Vagina (tissue), 2 donors: ENCODE results near the gene PRXL2B. TPM values are rescaled to one million over a fixed set of nuclear protein-coding genes. Genes with fewer than 3 reads are reported as not detected.

Source experiments
- DNase-seq, 2 donors: peaks; one replicate each; pipeline ENCODE4 v3.0.0-alpha.2; 2017; ENCODE audit errors: extremely low spot score in 2 of 2
- H3K27ac ChIP-seq: fragments of 200-600 bp; sonication (generic); one replicate; pipeline ENCODE4 v1.5.1; 2019
- H3K27me3 ChIP-seq: fragments of 200-600 bp; sonication (generic); one replicate; pipeline ENCODE4 v1.5.1; 2019
- H3K36me3 ChIP-seq, 2 donors: fragments of 200-600 bp; sonication (generic); one replicate each; pipeline ENCODE4 v1.5.1; 2017 to 2019
- H3K4me1 ChIP-seq: fragments of 200-600 bp; sonication (generic); one replicate; pipeline ENCODE4 v1.5.1; 2019
- H3K4me3 ChIP-seq, 2 donors: fragments of 200-600 bp; sonication (generic); 1 replicate in 1 of 2; 2 replicates in 1 of 2; pipeline ENCODE4 v1.5.1; 2016 to 2019
- H3K9me3 ChIP-seq: fragments of 200-600 bp; sonication (generic); one replicate; pipeline ENCODE4 v1.5.1; 2019
- POLR2A ChIP-seq, 2 donors: fragments of 450-650 bp; IDR thresholded peaks; one replicate each; pipeline ENCODE4 v1.6.1; 2017; ENCODE audit warnings: antibody characterized with exemption in 2 of 2, mild to moderate bottlenecking in 2 of 2, moderate library complexity in 2 of 2
- POLR2AphosphoS5 ChIP-seq, 2 donors: sonication (generic); formaldehyde crosslinking; IDR thresholded peaks; one replicate each; pipeline ENCODE4 v1.9.0; 2017; ENCODE audit warnings: antibody characterized with exemption in 2 of 2, mild to moderate bottlenecking in 2 of 2, low read depth in 1 of 2; ENCODE audit not compliant: insufficient read depth in 1 of 2
- intact Hi-C: fragments of 100-400 bp; cut with DNase I; formaldehyde crosslinking; loops from one replicate; pipeline ENCODE4 v1.15.1; 2023
- total RNA-seq: library from RNA; depleted of rRNA; stranded (reverse); fragments of >200 nt; gene quantifications from one replicate; pipeline ENCODE4 v1.2.3, GENCODE V29; 2016
- TF ChIP-seq, protein P1 (sequence below), 3 experiments: fragments of 450-650 bp in 2 of 3; fragments of 200-600 bp in 1 of 3; sonication (generic) in 1 of 3; IDR thresholded peaks; one replicate each; pipeline ENCODE4 v1.5.1; 2017 to 2019; ENCODE audit warnings: antibody characterized with exemption in 3 of 3, mild to moderate bottlenecking in 2 of 3, moderate library complexity in 2 of 3

Gene PRXL2B
- total RNA-seq, 1 donor from 2014 or later = 16.2 TPM

DNA sequence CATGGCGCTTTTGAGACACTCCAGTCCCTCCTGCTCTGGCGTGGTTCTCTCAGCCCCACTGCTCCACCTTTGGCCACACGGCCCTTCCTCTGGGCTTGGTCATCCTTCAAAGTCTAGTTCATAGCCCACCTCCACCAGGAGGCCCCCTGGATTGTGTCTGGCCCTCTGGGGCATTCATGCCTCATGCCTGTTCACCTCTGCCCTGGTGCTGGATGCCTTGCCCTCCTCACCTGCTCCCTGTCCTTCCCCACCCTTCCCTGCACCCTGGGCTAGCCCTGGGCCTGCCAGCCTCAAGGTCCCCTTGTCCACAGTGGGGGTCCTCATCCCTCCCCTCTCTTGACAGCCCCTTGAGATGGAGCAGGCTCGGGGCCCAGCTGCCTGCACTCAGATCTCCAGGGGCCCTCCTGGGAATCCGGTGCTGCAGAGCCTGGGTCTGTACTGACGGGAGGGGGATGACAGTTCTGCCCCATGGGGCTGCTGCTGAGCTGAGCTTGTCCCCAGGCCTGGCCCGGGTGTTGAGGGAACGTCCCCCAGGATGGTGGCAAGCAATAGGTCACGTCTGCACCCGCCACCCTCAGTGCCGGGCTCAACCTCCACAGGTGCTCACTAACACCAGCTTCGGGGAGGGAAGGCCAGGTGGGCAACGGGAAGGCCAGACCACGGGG lies 18.4 kb downstream of the PRXL2B start:
- no peaks in the 10 kb centered on the region for H3K27me3 ChIP-seq
- TF ChIP-seq, protein P1, sequence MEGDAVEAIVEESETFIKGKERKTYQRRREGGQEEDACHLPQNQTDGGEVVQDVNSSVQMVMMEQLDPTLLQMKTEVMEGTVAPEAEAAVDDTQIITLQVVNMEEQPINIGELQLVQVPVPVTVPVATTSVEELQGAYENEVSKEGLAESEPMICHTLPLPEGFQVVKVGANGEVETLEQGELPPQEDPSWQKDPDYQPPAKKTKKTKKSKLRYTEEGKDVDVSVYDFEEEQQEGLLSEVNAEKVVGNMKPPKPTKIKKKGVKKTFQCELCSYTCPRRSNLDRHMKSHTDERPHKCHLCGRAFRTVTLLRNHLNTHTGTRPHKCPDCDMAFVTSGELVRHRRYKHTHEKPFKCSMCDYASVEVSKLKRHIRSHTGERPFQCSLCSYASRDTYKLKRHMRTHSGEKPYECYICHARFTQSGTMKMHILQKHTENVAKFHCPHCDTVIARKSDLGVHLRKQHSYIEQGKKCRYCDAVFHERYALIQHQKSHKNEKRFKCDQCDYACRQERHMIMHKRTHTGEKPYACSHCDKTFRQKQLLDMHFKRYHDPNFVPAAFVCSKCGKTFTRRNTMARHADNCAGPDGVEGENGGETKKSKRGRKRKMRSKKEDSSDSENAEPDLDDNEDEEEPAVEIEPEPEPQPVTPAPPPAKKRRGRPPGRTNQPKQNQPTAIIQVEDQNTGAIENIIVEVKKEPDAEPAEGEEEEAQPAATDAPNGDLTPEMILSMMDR (IDR thresholded peaks at IDR 0.05) = no peak
- TF ChIP-seq POLR2AphosphoS5 (IDR thresholded peaks at IDR 0.05; ENCODE audit: insufficient read depth in 1 of 2, low read depth in 1 of 2) (no peak), POLR2A (IDR thresholded peaks at IDR 0.05) (no peak)
- no peak for DNase-seq
- H3K27ac ChIP-seq = no peak overlapping the region
- no peaks in the 10 kb centered on the region for H3K9me3 ChIP-seq
- no peak overlapping the region for H3K4me3 ChIP-seq
- H3K36me3 ChIP-seq = no peaks in the 10 kb centered on the region
- no peaks in the 10 kb centered on the region for H3K4me1 ChIP-seq
- intact Hi-C loops = no loop called here

DNA sequence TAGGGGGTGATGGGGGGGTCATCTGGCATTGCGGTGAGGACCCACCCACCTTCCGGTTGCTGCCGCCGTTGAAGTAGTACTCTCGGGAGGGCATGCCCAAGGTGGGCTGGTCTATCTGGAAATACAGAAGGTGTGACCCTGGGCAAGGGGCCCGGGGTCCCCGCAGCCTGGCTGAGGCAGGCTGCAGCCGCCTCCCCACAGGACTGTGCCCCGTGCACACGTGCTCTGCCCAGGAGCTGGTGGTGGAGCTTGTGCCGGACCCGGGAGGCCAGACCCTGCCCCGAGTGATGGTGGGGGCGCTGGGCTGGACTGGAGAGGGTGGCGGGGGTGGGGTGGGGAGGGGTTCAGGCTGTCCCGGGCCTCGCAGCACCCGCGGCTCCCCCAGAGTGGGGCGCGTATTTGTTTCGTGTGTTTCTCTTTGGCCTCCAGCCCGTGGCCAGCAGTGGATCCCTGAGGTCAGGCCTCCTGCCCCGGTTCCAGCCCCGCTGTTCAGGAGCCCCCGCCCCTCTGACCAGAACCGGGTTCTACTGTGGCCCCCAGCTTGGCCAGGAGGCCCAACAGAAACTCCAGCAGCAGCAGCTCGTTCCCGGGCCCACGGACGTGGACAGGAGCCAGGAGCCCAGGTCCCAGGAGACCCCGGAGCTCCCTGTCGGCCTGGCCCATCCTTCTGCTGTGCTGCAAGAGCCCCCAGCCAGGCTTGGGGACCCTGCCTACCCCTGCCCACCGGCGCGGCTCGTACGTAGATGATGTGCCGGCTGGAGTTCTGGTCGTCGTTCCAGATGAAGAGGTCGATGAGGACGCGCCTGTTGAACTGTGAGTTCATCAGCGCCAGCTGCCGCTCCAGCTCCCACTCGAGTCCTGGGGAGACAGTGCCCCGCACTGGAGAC lies 19.2 kb downstream of the PRXL2B start:
- TF ChIP-seq POLR2A (IDR thresholded peaks at IDR 0.05) (no peak), POLR2AphosphoS5 (IDR thresholded peaks at IDR 0.05; ENCODE audit: insufficient read depth in 1 of 2, low read depth in 1 of 2) (no peak)
- TF ChIP-seq, protein P1 (IDR thresholded peaks at IDR 0.05) = no peak
- Histone ChIP-seq H3K4me3 (no peak overlapping the region), H3K9me3 (no peaks in the 10 kb centered on the region), H3K36me3 (no peaks in the 10 kb centered on the region), H3K27me3 (no peaks in the 10 kb centered on the region), H3K27ac (no peak overlapping the region), H3K4me1 (peaks cover 3% of the 10 kb centered on the region)
- no peak for DNase-seq
- intact Hi-C loops = no loop called here

DNA sequence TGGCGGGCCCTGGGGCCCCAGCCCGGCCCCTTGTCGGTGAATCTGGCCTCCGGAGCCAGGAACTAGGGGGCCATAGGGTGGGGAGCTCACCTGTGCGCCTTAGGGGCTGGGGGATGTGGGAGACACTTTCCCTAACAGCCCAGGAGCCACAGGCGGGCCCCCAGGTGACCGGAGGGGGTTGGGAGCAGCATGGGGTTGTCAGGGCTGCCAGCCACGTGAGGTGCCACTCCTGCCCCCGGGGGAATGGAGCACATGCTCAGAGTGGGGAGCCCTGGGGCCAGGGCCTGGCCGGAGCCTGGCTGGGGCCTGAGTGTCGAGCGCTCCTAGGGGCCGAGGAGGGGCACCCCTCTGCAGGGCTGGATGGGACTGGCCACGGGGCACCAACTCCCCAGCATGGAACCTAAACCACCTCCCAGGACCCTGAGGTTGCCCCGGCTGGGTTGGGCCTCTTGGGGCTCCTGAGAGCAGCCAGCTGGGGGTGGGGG lies 19.9 kb downstream of the PRXL2B start:
- no peaks in the 10 kb centered on the region for H3K36me3 ChIP-seq
- no peaks in the 10 kb centered on the region for H3K27me3 ChIP-seq
- DNase-seq = no peak
- peaks cover 4% of the 10 kb centered on the region for H3K4me1 ChIP-seq
- no peak overlapping the region for H3K27ac ChIP-seq
- no peaks in the 10 kb centered on the region for H3K9me3 ChIP-seq
- TF ChIP-seq POLR2AphosphoS5 (IDR thresholded peaks at IDR 0.05; ENCODE audit: insufficient read depth in 1 of 2, low read depth in 1 of 2) (no peak), POLR2A (IDR thresholded peaks at IDR 0.05) (no peak)
- TF ChIP-seq, protein P1 (IDR thresholded peaks at IDR 0.05) = no peak
- intact Hi-C loops = no loop called here
- no peak overlapping the region for H3K4me3 ChIP-seq

DNA sequence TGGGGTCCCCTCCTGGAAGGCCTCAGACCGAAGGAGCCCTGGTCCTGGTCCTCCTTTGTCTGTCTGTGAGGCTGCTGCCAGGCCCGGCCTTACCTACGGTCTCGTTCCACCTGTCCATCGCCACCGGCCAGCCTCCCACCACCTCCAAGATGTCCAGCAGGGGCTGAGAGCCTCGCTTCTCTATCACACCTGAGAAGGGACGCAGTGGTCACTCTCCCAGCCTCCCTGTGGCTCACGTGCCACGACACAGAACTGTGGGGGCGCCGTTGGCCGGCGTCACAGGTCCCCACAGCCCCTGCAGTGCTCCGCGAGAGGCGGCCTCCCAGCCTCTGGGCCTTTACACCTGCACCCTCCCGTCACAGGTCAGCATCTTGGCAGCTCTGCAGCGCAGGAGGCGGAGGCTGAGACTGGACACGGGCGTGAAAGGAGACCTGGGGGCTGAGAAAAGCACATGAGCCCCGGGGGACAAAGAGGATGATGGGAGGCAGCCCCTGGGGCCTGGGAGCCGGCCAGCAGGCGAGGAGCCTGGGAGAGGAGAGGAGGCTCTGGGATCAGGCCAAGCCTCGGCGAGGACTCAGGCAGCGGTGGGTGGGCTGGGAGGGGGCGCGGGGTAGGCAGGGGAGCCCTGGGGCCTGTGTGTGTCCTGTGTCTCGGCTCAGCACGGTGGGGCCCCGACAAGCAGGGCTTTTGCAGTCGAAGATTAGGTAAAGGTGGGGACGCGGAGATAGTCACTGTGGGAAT lies 20.5 kb downstream of the PRXL2B start:
- no peak for DNase-seq
- no peaks in the 10 kb centered on the region for H3K36me3 ChIP-seq
- no peaks in the 10 kb centered on the region for H3K27me3 ChIP-seq
- no peaks in the 10 kb centered on the region for H3K9me3 ChIP-seq
- peaks cover 4% of the 10 kb centered on the region for H3K4me1 ChIP-seq
- intact Hi-C loops = no loop called here
- H3K27ac ChIP-seq = no peak overlapping the region
- H3K4me3 ChIP-seq = no peak overlapping the region
- no peak for TF ChIP-seq POLR2A (IDR thresholded peaks at IDR 0.05)
- TF ChIP-seq POLR2AphosphoS5 (IDR thresholded peaks at IDR 0.05; ENCODE audit: insufficient read depth in 1 of 2, low read depth in 1 of 2) = no peak
- TF ChIP-seq, protein P1 (IDR thresholded peaks at IDR 0.05) = no peak
